OCI-LY3 (cell line): Measurements from ENCODE around the gene POLN.

ENCODE experiments used
- EZH2phosphoT487 ChIP-seq: fragments of 200-600 bp; shearing (Covaris generic); IDR thresholded peaks from 2 replicates; pipeline ENCODE4 v1.6.1; 2018; ENCODE audit warnings: antibody characterized with exemption, mixed run types, low read depth
- TF ChIP-seq, protein P1 (sequence below): fragments of 200-600, 300-600 bp; sonication (generic); IDR thresholded peaks from 2 replicates; pipeline ENCODE4 v1.5.1; 2014; ENCODE audit warnings: antibody characterized with exemption, low read length, low read depth

DNA sequence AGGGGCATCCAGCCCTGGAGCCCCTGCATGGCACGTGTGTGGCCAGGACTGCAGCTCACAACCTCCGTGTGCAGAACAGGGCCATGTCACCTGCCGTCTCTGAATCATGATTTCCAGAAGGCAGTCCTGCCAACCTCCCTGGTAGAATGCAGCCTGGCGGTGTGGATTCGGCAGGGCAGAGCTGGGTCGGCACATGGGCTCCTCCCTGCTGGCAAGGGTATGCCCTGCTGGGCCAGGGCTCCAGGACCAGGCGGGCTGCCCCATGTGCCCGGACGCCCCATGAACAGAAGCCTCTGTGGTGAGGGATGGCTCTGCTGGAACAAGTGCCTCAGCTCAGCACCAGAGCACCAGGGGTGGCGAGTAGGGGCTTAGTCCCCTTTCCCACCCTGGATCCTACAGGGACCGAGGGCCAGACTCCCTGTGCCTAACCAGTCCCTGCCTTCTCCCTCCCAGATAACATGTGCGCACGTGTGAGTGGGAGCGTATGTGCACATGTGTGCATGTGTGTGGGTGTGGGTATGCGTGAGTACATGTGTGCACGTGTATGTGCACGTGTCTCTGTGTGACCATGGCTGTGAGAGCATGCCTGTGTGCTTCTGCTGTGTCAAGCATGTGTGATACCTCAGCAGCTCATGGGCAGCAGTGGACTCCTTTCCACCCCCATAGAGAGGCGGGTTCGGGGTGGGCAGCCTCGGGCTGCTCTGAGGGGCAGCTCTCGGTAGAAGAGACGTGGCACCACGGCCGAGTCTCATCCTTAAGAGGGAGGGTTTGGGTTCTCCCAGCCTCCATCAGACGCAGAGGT is 30.3 kb upstream of the POLN start:
- TF ChIP-seq, protein P1, sequence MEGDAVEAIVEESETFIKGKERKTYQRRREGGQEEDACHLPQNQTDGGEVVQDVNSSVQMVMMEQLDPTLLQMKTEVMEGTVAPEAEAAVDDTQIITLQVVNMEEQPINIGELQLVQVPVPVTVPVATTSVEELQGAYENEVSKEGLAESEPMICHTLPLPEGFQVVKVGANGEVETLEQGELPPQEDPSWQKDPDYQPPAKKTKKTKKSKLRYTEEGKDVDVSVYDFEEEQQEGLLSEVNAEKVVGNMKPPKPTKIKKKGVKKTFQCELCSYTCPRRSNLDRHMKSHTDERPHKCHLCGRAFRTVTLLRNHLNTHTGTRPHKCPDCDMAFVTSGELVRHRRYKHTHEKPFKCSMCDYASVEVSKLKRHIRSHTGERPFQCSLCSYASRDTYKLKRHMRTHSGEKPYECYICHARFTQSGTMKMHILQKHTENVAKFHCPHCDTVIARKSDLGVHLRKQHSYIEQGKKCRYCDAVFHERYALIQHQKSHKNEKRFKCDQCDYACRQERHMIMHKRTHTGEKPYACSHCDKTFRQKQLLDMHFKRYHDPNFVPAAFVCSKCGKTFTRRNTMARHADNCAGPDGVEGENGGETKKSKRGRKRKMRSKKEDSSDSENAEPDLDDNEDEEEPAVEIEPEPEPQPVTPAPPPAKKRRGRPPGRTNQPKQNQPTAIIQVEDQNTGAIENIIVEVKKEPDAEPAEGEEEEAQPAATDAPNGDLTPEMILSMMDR, result no peak
- no peak for TF ChIP-seq EZH2phosphoT487
